ENCODE data around the gene PAM. TPM values are rescaled to one million over a fixed set of nuclear protein-coding genes. Genes with fewer than 3 reads are reported as not detected.

Gene PAM
- polyA plus RNA-seq, 1 donor from 2014 or later: 363 TPM

- Histone ChIP-seq H3K79me2 (replicated peaks; ENCODE audit: insufficient read depth, low read length) (no peaks in the 10 kb centered on the region), H3K27me3 (ENCODE audit: insufficient read depth, low read depth, low read length) (no peaks in the 10 kb centered on the region), H3K9me3 (ENCODE audit: low read length) (no peaks in the 10 kb centered on the region), H4K20me1 (ENCODE audit: insufficient read depth) (no peaks in the 10 kb centered on the region), H2AFZ (ENCODE audit: low read depth, low read length) (no peak overlapping the region), H3F3A (ENCODE audit: insufficient read depth, low read length, poor library complexity, severe bottlenecking) (no peaks in the 10 kb centered on the region), H3K9me2 (ENCODE audit: insufficient read depth, low read length) (no peaks in the 10 kb centered on the region), H3K4me3 (ENCODE audit: low read length) (no peak overlapping the region), H3K27ac (ENCODE audit: low read length) (no peak overlapping the region), H3K36me3 (ENCODE audit: insufficient read depth, low read length) (no peaks in the 10 kb centered on the region), H3K4me2 (ENCODE audit: low read length) (no peak overlapping the region), H3K9ac (ENCODE audit: low read length) (no peak overlapping the region)
- TF ChIP-seq MXI1 (conservative IDR thresholded peaks at IDR 0.05; ENCODE audit: poor library complexity, severe bottlenecking) (no peak), EP300 (conservative IDR thresholded peaks at IDR 0.05; ENCODE audit: poor library complexity, severe bottlenecking) (no peak), TAF1 (IDR thresholded peaks at IDR 0.05; ENCODE audit: low read depth) (no peak), EZH2 (IDR thresholded peaks at IDR 0.05; ENCODE audit: borderline replicate concordance, insufficient read depth, low read length, poor library complexity, severe bottlenecking) (no peak), SMC3 (conservative IDR thresholded peaks at IDR 0.05; ENCODE audit: poor library complexity) (no peak), POLR2AphosphoS5 (IDR thresholded peaks at IDR 0.05) (no peak), RAD21 (conservative IDR thresholded peaks at IDR 0.05) (no peak), CTCF (IDR thresholded peaks at IDR 0.05; ENCODE audit: poor library complexity, severe bottlenecking) (no peak)
- TF ChIP-seq, protein P1, sequence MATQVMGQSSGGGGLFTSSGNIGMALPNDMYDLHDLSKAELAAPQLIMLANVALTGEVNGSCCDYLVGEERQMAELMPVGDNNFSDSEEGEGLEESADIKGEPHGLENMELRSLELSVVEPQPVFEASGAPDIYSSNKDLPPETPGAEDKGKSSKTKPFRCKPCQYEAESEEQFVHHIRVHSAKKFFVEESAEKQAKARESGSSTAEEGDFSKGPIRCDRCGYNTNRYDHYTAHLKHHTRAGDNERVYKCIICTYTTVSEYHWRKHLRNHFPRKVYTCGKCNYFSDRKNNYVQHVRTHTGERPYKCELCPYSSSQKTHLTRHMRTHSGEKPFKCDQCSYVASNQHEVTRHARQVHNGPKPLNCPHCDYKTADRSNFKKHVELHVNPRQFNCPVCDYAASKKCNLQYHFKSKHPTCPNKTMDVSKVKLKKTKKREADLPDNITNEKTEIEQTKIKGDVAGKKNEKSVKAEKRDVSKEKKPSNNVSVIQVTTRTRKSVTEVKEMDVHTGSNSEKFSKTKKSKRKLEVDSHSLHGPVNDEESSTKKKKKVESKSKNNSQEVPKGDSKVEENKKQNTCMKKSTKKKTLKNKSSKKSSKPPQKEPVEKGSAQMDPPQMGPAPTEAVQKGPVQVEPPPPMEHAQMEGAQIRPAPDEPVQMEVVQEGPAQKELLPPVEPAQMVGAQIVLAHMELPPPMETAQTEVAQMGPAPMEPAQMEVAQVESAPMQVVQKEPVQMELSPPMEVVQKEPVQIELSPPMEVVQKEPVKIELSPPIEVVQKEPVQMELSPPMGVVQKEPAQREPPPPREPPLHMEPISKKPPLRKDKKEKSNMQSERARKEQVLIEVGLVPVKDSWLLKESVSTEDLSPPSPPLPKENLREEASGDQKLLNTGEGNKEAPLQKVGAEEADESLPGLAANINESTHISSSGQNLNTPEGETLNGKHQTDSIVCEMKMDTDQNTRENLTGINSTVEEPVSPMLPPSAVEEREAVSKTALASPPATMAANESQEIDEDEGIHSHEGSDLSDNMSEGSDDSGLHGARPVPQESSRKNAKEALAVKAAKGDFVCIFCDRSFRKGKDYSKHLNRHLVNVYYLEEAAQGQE (IDR thresholded peaks at IDR 0.05; ENCODE audit: borderline replicate concordance): no peak
Measured at GRCh38 chr5:102895976-102896375, 140.9 kb downstream of the PAM start.

DNA sequence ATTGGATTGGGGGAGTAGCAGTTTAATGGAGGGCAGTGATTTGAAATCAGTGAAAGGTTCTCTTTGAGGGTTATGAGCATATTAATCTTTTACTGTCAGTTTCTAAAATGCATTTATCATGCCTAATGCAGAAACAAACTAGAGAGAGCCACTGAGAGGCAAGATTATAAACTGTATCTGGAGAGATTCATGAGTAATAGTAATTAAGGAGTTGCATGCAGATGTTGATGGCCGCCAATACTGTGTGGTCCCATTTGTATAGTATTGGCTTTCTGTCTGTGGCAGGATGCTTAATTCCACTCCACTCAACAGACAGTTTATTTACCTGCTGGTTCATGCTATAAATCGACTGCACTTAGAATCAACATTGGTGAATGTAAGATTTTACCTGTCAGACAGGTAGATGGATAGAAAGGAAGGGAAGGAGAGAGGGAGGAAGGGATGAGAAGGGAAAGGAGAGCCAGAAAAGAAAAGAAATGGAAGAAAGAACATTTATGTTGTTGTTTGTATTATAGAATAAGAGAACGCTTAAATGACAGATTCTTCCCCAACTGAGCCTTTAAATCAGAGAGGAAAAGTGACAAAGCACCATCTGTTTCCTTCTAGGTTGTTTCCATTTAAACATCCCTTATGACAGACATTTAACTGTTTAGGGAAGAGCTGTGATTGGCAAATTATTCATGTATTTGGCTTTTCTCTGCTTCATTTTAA, 146.5 kb downstream of the PAM start:
- TF ChIP-seq EZH2 (IDR thresholded peaks at IDR 0.05; ENCODE audit: borderline replicate concordance, insufficient read depth, low read length, poor library complexity, severe bottlenecking) (no peak), EP300 (conservative IDR thresholded peaks at IDR 0.05; ENCODE audit: poor library complexity, severe bottlenecking) (no peak), POLR2AphosphoS5 (IDR thresholded peaks at IDR 0.05) (no peak), SMC3 (conservative IDR thresholded peaks at IDR 0.05; ENCODE audit: poor library complexity) (no peak), TAF1 (IDR thresholded peaks at IDR 0.05; ENCODE audit: low read depth) (no peak), MXI1 (conservative IDR thresholded peaks at IDR 0.05; ENCODE audit: poor library complexity, severe bottlenecking) (no peak), CTCF (IDR thresholded peaks at IDR 0.05; ENCODE audit: poor library complexity, severe bottlenecking) (no peak), RAD21 (conservative IDR thresholded peaks at IDR 0.05) (no peak)
- TF ChIP-seq, protein P1 (IDR thresholded peaks at IDR 0.05; ENCODE audit: borderline replicate concordance): no peak
- H3F3A ChIP-seq (ENCODE audit: insufficient read depth, low read length, poor library complexity, severe bottlenecking): no peaks in the 10 kb centered on the region
- H3K9ac ChIP-seq (ENCODE audit: low read length): no peak overlapping the region
- no peak overlapping the region for H3K27ac ChIP-seq (ENCODE audit: low read length)
- no peaks in the 10 kb centered on the region for H4K20me1 ChIP-seq (ENCODE audit: insufficient read depth)
- no peaks in the 10 kb centered on the region for H3K36me3 ChIP-seq (ENCODE audit: insufficient read depth, low read length)
- no peaks in the 10 kb centered on the region for H3K27me3 ChIP-seq (ENCODE audit: insufficient read depth, low read depth, low read length)
- H3K79me2 ChIP-seq (replicated peaks; ENCODE audit: insufficient read depth, low read length): no peaks in the 10 kb centered on the region
- no peak overlapping the region for H3K4me2 ChIP-seq (ENCODE audit: low read length)
- no peak overlapping the region for H2AFZ ChIP-seq (ENCODE audit: low read depth, low read length)
- no peak overlapping the region for H3K4me3 ChIP-seq (ENCODE audit: low read length)
- H3K9me2 ChIP-seq (ENCODE audit: insufficient read depth, low read length): no peaks in the 10 kb centered on the region
- H3K9me3 ChIP-seq (ENCODE audit: low read length): no peaks in the 10 kb centered on the region

Measured in neural cell (in vitro differentiated cells).